GM18499 (cell line): Measurements from ENCODE around the gene SURF2.
A peak's percentile ranks its signal among the peaks of the same experiment; 100 is the strongest.
"Not testable (repeated sequence)": the region's sequence is repeated elsewhere in the genome, so short reads cannot be mapped to it uniquely, and the experiment has no call there.

ENCODE experiments used
- ATAC-seq: cut with Tn5 transposase; IDR thresholded peaks from one replicate; pipeline ENCODE4 v1.9.1; 2021; ENCODE audit warnings: moderate number of reproducible peaks; ENCODE audit not compliant: insufficient read depth, unreplicated experiment

SURF2 gene

GRCh38 chr9:133334888-133335287 lies 21.5 kb upstream of the SURF2 start:
- not testable (repeated sequence) for ATAC-seq

- ATAC-seq, result peak; percentile 63
These were observed 20.2 kb upstream of the SURF2 start, which contains the start of gene SURF6 for GRCh38 chr9:133335924-133336811. Gene SURF6, minus strand, starts transcription at chr9:133336188. Its CDS starts 56 bp downstream, at chr9:133336132.

- no peak for ATAC-seq
These were observed 16.7 kb upstream of the SURF2 start for GRCh38 chr9:133339641-133340040.

GRCh38 chr9:133340256-133340655 lies 16.1 kb upstream of the SURF2 start:
- no peak for ATAC-seq

- no peak for ATAC-seq
These were observed 15.4 kb upstream of the SURF2 start for GRCh38 chr9:133340916-133341315.

- no peak for ATAC-seq
These were observed 14.8 kb upstream of the SURF2 start for GRCh38 chr9:133341369-133342068.

- no peak for ATAC-seq
These were observed 14.3 kb upstream of the SURF2 start for GRCh38 chr9:133342069-133342406.

- ATAC-seq, result no peak
These were observed 13.8 kb upstream of the SURF2 start for GRCh38 chr9:133342570-133342969.

GRCh38 chr9:133344071-133344470 lies 12.3 kb upstream of the SURF2 start:
- ATAC-seq, result no peak

GRCh38 chr9:133344979-133345378 lies 11.4 kb upstream of the SURF2 start:
- ATAC-seq, result no peak

GRCh38 chr9:133345596-133345995 lies 10.8 kb upstream of the SURF2 start:
- ATAC-seq, result no peak

- ATAC-seq, result no peak
These were observed 10.1 kb upstream of the SURF2 start for GRCh38 chr9:133346021-133346785.

GRCh38 chr9:133347515-133347984 lies 8.8 kb upstream of the SURF2 start:
- no peak for ATAC-seq

- peak; percentile 66 for ATAC-seq
These were observed 8.2 kb upstream of the SURF2 start, which contains the start of the genes MED22 and RPL7A for GRCh38 chr9:133347985-133348717. Gene MED22, minus strand, starts transcription at chr9:133348131. Its CDS starts 1,469 bp downstream, at chr9:133346662. Gene RPL7A, plus strand, starts transcription at chr9:133348218. Its CDS starts 26 bp downstream, at chr9:133348244.

GRCh38 chr9:133348718-133349573 lies 7.4 kb upstream of the SURF2 start:
- ATAC-seq, result no peak

- ATAC-seq, result no peak
These were observed 6.3 kb upstream of the SURF2 start for GRCh38 chr9:133349965-133350616.

- no peak for ATAC-seq
These were observed 4.8 kb upstream of the SURF2 start for GRCh38 chr9:133351526-133351907.

GRCh38 chr9:133351908-133352634 lies 4.3 kb upstream of the SURF2 start:
- no peak for ATAC-seq
